Fibroblast of pulmonary artery (primary cell): ENCODE measurements around the gene MSMP.

Source experiments
- DNase-seq: peaks from one replicate; pipeline ENCODE4 v3.0.0-alpha.2; 2010; ENCODE audit warnings: low read depth
- H3K4me3 ChIP-seq: replicated peaks from 2 replicates; pipeline ENCODE4 v1.5.1; 2011; ENCODE audit warnings: low read depth, mild to moderate bottlenecking, control low read depth, low read length, moderate library complexity
- CTCF ChIP-seq: IDR thresholded peaks from 2 replicates; pipeline ENCODE4 v1.5.1; 2011; ENCODE audit warnings: mild to moderate bottlenecking, control low read depth, low read length, inconsistent platforms; ENCODE audit errors: missing control alignments

MSMP gene

GRCh38 chr9:35726931-35727330, 27.1 kb downstream of the MSMP start:
- DNase-seq, result peak; percentile 60
- H3K4me3 ChIP-seq, result peak overlapping the region; percentile 92
- peak; percentile 22 for TF ChIP-seq CTCF

GRCh38 chr9:35725362-35725761, 28.7 kb downstream of the MSMP start:
- H3K4me3 ChIP-seq, result no peak overlapping the region
- no peak for DNase-seq
- no peak for TF ChIP-seq CTCF

- DNase-seq, result no peak
- no peak for TF ChIP-seq CTCF
- H3K4me3 ChIP-seq, result no peak overlapping the region
These were observed 30.2 kb downstream of the MSMP start for GRCh38 chr9:35723908-35724307.

- no peak for TF ChIP-seq CTCF
- no peak overlapping the region for H3K4me3 ChIP-seq
- no peak for DNase-seq
These were observed 30.6 kb downstream of the MSMP start for GRCh38 chr9:35723426-35723825.

- DNase-seq, result no peak
- no peak overlapping the region for H3K4me3 ChIP-seq
- TF ChIP-seq CTCF, result no peak
These were observed 34.5 kb downstream of the MSMP start for GRCh38 chr9:35719546-35719945.

GRCh38 chr9:35718721-35719511, 35.2 kb downstream of the MSMP start:
- no peak for TF ChIP-seq CTCF
- H3K4me3 ChIP-seq, result no peak overlapping the region
- DNase-seq, result no peak
